ENCODE data around the gene RPS15A. TPM values are rescaled to one million over a fixed set of nuclear protein-coding genes. Genes with fewer than 3 reads are reported as not detected.
"Not testable (repeated sequence)": the region's sequence is repeated elsewhere in the genome, so short reads cannot be mapped to it uniquely, and the experiment has no call there.

The RPS15A gene
- total RNA-seq, 4 donors from 2014 or later: 697 to 1,427 (median 1,125) TPM

DNA sequence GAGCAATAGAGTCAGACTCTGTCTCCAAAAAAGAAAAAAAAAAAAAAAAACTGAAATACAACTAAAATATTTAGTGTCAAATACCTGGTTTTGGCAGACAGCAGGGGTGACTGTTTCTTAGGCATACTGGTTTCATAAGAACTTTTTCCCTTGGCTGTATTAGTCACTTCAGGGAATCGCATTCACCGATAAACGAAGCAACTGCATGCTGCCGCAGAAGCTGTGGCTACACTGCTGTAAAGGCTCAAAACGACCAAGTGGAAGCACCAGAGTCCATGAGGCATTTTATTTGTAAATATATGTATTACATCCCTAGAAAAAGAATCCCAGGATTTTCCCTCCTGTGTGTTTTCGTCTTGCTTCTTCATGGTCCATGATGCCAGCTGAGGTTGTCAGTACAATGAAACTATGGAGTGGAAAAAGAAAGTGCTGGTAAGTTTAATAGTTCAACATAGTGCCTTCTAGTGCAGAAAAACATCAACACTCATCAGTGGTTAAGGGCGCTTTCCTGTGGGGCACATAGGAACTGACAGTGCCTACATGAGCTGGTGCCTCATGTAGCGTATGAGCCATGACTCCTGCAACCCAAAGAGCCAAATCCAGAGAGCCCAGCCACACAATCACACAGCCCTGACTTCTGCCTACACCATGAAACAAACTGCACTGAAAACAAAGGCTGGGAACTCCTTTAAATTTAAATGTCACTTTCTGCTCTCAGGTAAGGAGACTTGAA, 7.3 kb downstream of the RPS15A start:
- Histone ChIP-seq H3K27me3 (no peaks in the 10 kb centered on the region), H3K4me3 (no peak overlapping the region), H3K36me3 (peaks cover 0 to 70% (median 29%) of the 10 kb centered on the region in 3 donors), H3K9me3 (no peaks in the 10 kb centered on the region), H3K27ac (no peak overlapping the region), H3K4me1 (peaks cover 0 to 34% (median 19%) of the 10 kb centered on the region in 4 donors)
- WGBS, 2 donors: 88% methylated on average over 8 of the region's 8 CpGs
- TF ChIP-seq EP300 (IDR thresholded peaks at IDR 0.05): no peak
- TF ChIP-seq, protein P1, sequence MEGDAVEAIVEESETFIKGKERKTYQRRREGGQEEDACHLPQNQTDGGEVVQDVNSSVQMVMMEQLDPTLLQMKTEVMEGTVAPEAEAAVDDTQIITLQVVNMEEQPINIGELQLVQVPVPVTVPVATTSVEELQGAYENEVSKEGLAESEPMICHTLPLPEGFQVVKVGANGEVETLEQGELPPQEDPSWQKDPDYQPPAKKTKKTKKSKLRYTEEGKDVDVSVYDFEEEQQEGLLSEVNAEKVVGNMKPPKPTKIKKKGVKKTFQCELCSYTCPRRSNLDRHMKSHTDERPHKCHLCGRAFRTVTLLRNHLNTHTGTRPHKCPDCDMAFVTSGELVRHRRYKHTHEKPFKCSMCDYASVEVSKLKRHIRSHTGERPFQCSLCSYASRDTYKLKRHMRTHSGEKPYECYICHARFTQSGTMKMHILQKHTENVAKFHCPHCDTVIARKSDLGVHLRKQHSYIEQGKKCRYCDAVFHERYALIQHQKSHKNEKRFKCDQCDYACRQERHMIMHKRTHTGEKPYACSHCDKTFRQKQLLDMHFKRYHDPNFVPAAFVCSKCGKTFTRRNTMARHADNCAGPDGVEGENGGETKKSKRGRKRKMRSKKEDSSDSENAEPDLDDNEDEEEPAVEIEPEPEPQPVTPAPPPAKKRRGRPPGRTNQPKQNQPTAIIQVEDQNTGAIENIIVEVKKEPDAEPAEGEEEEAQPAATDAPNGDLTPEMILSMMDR (IDR thresholded peaks at IDR 0.05): no peak
- TF ChIP-seq POLR2A (IDR thresholded peaks at IDR 0.05): no peak
- DNase-seq (ENCODE audit: low spot score in 2 of 2): no peak

DNA sequence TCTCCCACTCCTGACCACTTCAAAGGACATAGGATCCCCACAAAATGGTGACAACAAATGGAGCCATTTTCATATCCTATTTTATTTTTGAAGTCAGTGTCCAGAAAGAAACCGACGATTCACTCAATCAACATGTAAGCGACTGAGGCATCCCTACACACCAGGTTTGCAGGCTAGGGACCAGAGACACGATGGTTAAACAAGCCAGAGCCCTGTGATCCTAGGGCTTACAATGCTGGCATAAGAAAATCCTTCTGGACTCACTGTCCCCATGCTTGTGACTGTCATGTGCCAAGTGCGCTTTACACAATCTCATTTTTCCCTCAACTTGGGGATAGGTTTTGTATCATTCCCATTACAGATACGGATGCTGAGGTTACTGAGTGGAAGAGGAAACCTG, 8.9 kb downstream of the RPS15A start:
- not testable (repeated sequence) for H3K27me3 ChIP-seq; DNase-seq (ENCODE audit: low spot score in 2 of 2); H3K4me3 ChIP-seq

DNA sequence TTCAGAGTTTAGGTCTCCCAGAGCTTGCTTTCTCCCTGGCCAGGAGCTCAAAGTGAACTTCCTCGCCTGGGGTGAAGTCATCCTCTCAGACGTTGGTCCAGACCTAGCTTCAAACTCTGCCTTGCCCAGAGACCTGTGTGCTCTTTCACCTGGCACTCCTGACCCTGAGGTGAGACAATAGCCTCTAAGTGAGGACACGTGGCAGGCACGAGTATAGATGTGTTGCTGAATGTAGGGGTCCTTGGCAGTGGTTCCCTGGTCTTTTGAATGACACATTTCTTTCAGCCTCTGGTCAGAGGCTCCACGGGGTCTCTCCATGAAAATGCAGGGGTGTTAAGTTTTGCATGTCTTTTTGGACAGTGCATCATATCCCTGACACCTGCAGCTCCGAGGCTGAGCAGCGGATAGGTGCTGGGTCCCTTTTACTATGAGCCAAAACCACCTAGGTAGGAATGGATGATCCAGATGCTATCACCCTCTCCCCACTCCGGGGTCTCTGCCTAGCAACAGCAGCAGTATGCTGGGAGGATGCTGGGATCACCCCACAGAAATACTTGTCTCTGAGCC, 9.6 kb downstream of the RPS15A start:
- not testable (repeated sequence) for H3K4me3 ChIP-seq; DNase-seq (ENCODE audit: low spot score in 2 of 2); H3K27ac ChIP-seq; H3K9me3 ChIP-seq; H3K27me3 ChIP-seq
- Histone ChIP-seq H3K4me1 (peaks cover 0 to 11% (median 1%) of the 10 kb centered on the region in 4 donors), H3K36me3 (peaks cover 0 to 53% (median 15%) of the 10 kb centered on the region in 3 donors)
- 58 to 60% methylated on average over 7 of the region's 8 CpGs for WGBS, 2 donors

More for the DNA sequence above, 8.9 kb downstream of the RPS15A start:
- peaks cover 0 to 18% (median 8%) of the 10 kb centered on the region in 4 donors for H3K4me1 ChIP-seq
- H3K36me3 ChIP-seq: peaks cover 0 to 60% (median 22%) of the 10 kb centered on the region in 3 donors
- WGBS, 2 donors: 89 to 100% methylated on average over 1 to 4 of the region's 6 CpGs
- H3K27ac ChIP-seq, H3K9me3 ChIP-seq: not testable (repeated sequence)

DNA sequence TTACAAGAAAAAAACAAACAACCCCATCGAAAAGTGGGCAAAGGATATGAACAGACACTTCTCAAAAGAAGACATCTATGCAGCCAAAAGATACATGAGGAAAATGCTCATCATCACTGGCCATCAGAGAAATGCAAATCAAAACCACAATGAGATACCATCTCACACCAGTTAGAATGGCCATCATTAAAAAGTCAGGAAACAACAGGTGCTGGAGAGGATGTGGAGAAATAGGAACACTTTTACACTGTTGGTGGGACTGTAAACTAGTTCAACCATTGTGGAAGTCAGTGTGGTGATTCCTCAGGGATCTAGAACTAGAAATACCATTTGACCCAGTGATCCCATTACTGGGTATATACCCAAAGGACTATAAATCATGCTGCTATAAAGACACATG, 12.5 kb downstream of the RPS15A start:
- peaks cover 0 to 29% (median 0%) of the 10 kb centered on the region in 3 donors for H3K36me3 ChIP-seq
- DNase-seq (ENCODE audit: low spot score in 2 of 2); H3K27ac ChIP-seq; H3K4me3 ChIP-seq; H3K4me1 ChIP-seq; H3K27me3 ChIP-seq; H3K9me3 ChIP-seq: not testable (repeated sequence)
- 100% methylated on average over 1 of the region's 1 CpG for WGBS, 2 donors

DNA sequence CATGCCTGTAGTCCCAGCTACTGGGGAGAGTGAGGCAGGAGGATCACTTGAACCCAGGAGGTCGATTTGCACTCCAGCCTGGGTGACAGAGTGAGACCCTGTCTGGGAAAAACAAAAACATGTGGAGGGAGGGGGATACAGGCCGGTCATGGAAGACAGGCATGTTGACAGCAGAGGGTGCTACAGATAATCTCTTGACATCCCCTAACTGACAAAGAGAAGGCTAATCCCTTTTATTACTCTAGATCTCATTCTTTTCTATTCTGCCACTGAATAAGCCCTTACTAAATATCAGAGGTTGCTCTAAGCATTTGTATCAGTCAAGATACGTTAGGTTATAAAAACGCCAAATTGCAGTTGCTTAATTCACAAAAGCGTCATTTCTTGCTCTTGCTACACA, 13.8 kb downstream of the RPS15A start:
- H3K36me3 ChIP-seq: peaks cover 0 to 25% (median 0%) of the 10 kb centered on the region in 3 donors
- H3K27me3 ChIP-seq; H3K9me3 ChIP-seq; H3K4me1 ChIP-seq; H3K4me3 ChIP-seq; DNase-seq (ENCODE audit: low spot score in 2 of 2); H3K27ac ChIP-seq: not testable (repeated sequence)
- 72 to 79% methylated on average over 5 of the region's 5 CpGs for WGBS, 2 donors

DNA sequence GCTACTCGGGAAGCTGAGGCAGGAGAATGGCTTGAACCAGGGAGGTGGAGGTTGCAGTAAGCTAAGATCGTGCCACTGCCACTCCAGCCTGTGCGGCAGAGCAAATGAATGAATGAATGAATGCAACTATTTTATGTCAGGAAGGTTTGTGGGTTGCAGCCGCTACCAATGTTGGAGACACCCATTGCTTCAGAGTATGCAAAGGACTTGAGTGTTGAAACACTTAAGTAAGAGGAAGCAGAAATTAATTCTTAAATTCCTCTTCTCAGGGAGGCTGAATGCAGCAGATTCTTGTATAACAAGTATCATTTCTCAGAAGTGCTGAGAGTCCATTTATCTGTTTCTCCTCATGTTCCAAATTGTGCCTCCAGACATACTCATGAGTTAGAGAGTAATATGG, 15.5 kb downstream of the RPS15A start:
- H3K4me3 ChIP-seq; DNase-seq (ENCODE audit: low spot score in 2 of 2); H3K9me3 ChIP-seq; H3K4me1 ChIP-seq; H3K27ac ChIP-seq; H3K27me3 ChIP-seq: not testable (repeated sequence)
- 95 to 97% methylated on average over 4 of the region's 4 CpGs for WGBS, 2 donors
- peaks cover 0 to 21% (median 0%) of the 10 kb centered on the region in 3 donors for H3K36me3 ChIP-seq

DNA sequence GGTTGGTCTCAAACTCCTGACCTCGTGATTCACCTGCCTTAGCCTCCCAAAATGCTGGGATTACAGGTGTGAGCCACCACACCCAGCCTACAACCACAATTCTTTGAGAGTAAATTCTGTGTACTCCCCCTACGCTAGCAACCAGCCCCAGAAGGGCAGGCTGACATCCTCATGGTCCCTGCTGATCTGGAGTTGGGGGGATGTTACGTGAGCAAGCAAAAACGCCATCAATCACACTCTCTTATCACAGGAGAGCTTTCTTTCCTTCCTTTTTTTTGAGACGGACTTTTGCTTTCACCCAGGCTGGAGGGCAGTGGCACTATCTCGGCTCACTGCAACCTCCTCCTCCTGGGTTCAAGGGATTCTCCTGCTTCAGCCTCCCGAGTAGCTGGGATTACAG, 18.0 kb downstream of the RPS15A start:
- not testable (repeated sequence) for H3K4me3 ChIP-seq; H3K4me1 ChIP-seq; H3K9me3 ChIP-seq; H3K27ac ChIP-seq; DNase-seq (ENCODE audit: low spot score in 2 of 2); H3K27me3 ChIP-seq
- peaks cover 0 to 12% (median 0%) of the 10 kb centered on the region in 3 donors for H3K36me3 ChIP-seq
- 83% methylated on average over 7 of the region's 7 CpGs for WGBS, 2 donors

DNA sequence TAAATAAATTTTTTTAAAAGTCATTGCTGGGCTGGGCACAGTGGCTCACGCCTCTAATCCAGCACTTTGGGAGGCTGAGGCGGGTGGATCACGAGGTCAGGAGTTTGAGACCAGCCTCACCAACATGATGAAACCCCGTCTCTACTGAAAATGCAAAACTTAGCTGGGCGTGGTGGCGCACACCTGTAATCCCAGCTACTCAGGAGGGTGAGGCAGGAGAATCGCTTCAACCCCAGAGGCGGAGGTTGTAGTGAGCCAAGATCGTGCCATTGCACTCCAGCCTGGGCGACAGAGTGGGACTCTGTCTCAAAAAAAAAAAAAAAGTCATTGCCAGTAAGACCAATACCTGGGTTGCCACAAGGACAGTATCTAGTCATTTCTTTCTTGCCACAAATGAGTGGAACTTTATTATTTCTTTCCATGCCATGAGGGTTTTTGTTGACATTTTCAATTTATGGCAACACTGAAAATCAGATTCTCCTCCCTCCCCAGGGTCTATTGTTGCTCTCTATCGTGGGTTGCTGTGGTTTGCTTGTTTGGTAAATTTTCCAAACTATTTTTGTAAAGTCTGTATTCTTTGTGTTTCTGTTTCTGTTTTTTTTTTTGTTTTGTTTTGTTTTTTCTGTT, 19.7 kb downstream of the RPS15A start:
- H3K4me3 ChIP-seq; H3K27me3 ChIP-seq; H3K4me1 ChIP-seq; DNase-seq (ENCODE audit: low spot score in 2 of 2); H3K27ac ChIP-seq; H3K36me3 ChIP-seq; H3K9me3 ChIP-seq: not testable (repeated sequence)
- WGBS, 2 donors: 90 to 92% methylated on average over 11 of the region's 11 CpGs

DNA sequence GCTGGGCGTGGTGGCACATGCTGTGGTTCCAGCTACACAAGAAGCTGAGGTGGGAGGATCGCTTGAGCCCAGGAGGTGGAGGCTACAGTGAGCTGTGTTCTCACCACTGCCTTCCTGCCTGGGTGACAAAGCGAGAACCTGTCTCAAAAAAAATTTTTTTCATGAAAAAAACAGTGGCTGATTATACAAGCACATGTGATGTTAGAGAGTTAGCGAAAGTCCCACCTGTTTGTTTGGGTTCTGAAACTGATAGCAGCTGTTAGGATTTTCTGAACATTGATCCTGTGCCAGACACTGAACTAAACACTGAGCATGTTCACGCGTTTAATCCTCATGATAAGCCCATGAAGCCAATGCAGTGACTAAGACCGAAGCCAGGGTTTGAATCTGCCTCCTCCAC, 22.9 kb downstream of the RPS15A start:
- not testable (repeated sequence) for H3K27ac ChIP-seq; H3K4me1 ChIP-seq; H3K4me3 ChIP-seq; DNase-seq (ENCODE audit: low spot score in 2 of 2); H3K36me3 ChIP-seq; H3K9me3 ChIP-seq; H3K27me3 ChIP-seq
- WGBS, 2 donors: 84 to 88% methylated on average over 6 of the region's 7 CpGs

DNA sequence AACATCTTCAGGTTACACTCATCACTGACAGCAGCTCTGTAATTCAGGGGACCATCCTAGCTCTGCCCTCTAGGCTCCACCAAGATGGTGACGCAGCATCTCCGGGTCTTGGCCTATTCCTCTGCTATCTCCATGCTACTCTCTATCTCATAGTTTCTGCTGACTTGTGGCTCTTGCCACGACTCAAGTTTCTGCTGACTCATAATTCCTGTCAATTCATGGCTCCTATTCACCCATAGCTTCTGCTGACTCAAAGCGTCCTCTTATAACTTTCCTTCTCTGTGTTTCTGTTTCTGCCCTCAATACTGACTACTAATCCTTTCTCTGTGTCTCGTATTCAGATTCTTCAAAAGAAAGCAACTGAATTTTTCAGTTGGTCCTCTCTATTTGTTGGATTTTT, 27.4 kb downstream of the RPS15A start:
- not testable (repeated sequence) for H3K27ac ChIP-seq; H3K4me3 ChIP-seq; H3K27me3 ChIP-seq; DNase-seq (ENCODE audit: low spot score in 2 of 2); H3K36me3 ChIP-seq; H3K4me1 ChIP-seq; H3K9me3 ChIP-seq
- WGBS, 2 donors: 32 to 62% methylated on average over 2 to 3 of the region's 5 CpGs

All from tibial nerve (tissue), 4 donors.